HG03095 (cell line): ENCODE measurements around the gene RFNG.

ENCODE experiments used
- ATAC-seq: cut with Tn5 transposase; IDR thresholded peaks from one replicate; pipeline ENCODE4 v1.9.1; 2021; ENCODE audit warnings: moderate library complexity; ENCODE audit not compliant: unreplicated experiment

RFNG gene

GRCh38 chr17:82016061-82016874 is 35.3 kb downstream of the RFNG start:
- ATAC-seq, result no peak

GRCh38 chr17:82015311-82015971 is 36.2 kb downstream of the RFNG start:
- no peak for ATAC-seq

- no peak for ATAC-seq
Measured at GRCh38 chr17:82014971-82015310, 36.7 kb downstream of the RFNG start.

- no peak for ATAC-seq
Measured at GRCh38 chr17:82014432-82014831, 37.2 kb downstream of the RFNG start.

- no peak for ATAC-seq
Measured at GRCh38 chr17:82013772-82014321, 37.8 kb downstream of the RFNG start.

- no peak for ATAC-seq
Measured at GRCh38 chr17:82013341-82013740, 38.3 kb downstream of the RFNG start.

GRCh38 chr17:82012640-82013295 is 38.8 kb downstream of the RFNG start:
- ATAC-seq, result no peak

- no peak for ATAC-seq
Measured at GRCh38 chr17:82012261-82012639, 39.4 kb downstream of the RFNG start.

GRCh38 chr17:82011617-82012187 is 39.9 kb downstream of the RFNG start:
- no peak for ATAC-seq

- no peak for ATAC-seq
Measured at GRCh38 chr17:82010575-82011525, 40.8 kb downstream of the RFNG start.

GRCh38 chr17:82009413-82009812 is 42.2 kb downstream of the RFNG start:
- no peak for ATAC-seq

- ATAC-seq, result no peak
Measured at GRCh38 chr17:82008941-82009405, 42.6 kb downstream of the RFNG start.

- no peak for ATAC-seq
Measured at GRCh38 chr17:82008258-82008940, 43.2 kb downstream of the RFNG start.

- no peak for ATAC-seq
Measured at GRCh38 chr17:82007495-82008257, 43.9 kb downstream of the RFNG start.

- no peak for ATAC-seq
Measured at GRCh38 chr17:82007228-82007494, 44.5 kb downstream of the RFNG start.

- no peak for ATAC-seq
Measured at GRCh38 chr17:82006468-82007227, 45.0 kb downstream of the RFNG start.

- no peak for ATAC-seq
Measured at GRCh38 chr17:82005701-82006348, 45.8 kb downstream of the RFNG start.
